GM19238 (cell line): ENCODE results near the gene ATP6V1B1.
A peak's percentile ranks its signal among the peaks of the same experiment; 100 is the strongest.

Experiments
- DNase-seq: peaks from one replicate; pipeline ENCODE4 v3.0.0; 2011; ENCODE audit warnings: low spot score; ENCODE audit not compliant: insufficient read length

ATP6V1B1 gene

DNA sequence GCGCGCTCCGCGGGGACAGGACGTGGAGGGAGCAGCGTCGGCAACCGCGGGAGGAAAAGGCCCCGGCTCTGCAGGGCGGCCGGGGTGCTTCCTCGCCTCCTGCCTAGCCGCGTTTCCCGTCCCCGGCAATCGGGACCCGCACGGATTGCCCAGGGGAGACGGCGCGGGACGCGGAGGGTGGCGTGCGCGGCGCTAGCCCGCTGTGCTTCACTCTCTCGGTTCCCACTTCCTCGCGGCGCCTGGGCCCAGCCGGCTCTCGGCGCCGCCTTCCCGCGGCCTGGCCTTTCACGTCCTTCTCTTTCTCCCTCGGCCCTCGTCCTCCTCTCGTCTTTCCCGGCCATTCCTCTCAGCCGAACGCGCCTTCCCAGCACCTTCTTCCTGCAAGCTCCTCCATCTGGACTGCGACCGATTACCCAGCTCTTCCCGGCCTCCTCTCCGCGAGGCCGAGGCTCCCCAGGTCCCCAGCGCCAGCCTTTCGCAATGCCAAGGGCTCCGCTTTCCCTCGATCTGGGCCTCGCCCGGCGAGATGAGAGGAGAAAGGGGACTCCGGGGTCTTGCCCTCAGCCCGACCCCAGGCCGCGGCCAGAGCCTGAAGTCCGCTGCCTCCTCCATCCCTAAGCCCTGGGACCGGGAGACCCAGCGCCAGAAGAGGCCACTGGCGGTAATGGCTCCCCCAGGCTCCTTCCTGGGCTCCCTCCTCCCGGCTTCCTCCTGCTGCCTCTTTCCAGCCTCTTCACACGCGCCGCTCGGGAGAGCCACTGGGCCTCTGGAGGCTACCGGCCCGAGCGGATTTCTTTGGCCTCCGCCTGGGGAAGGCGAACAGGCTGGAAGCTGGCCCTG, 34.3 kb upstream of the ATP6V1B1 start:
- DNase-seq: no peak

DNA sequence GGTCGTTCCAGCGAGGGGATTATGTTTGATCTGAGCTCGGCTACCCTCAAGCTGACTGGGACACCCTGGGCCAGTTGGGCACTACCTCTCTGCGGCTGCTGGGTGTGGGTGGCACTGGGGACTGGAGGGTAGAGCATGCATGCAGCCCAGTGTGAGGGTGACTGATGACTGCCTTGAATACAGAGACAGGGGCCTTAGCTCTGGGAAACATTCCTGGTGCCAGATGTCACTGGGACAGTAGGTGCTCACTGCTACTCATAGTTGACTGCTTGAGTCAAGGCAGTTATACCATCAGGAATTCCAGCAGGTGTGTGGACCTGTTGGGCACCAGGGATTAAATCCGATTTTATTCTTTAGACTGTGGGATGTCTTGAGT, 33.6 kb upstream of the ATP6V1B1 start:
- DNase-seq: no peak

DNA sequence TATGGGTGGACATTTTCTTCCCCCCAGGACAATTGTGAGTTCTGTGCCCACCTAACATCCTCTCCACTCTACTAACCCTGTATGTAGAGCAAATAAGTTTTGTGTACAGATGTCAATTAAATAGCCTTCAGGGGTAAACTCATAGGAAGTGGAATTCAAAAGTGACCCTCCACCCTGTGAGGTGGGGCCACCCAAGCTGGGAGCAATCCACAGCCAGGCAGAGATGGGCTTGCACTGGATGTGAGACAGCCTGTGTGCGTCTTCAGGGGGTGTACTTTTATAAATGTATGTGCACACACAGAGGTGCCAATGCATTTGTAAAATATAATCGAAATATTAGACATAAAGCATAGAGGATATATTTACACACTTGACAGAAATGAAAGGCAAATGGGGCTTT, 33.1 kb upstream of the ATP6V1B1 start:
- no peak for DNase-seq

DNA sequence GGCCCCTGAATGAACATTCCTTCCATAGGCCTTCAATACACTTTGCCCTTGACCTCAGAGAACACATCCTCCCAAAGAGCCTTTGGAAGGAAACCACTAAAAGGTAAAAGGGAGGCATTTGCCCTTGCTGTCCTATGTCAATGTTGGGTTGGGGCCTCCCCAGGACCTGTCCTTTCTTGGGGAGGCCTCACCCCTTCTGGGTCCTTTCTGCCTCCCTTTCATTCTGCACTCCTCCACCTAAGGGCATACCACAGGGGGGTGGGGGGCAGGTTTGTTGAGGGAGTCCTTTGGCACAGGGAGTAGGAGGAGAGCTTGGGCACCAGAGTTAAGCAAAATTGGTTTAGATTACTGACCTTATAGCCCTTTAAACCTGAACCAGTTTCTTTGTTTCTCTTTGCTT, 32.5 kb upstream of the ATP6V1B1 start:
- no peak for DNase-seq

DNA sequence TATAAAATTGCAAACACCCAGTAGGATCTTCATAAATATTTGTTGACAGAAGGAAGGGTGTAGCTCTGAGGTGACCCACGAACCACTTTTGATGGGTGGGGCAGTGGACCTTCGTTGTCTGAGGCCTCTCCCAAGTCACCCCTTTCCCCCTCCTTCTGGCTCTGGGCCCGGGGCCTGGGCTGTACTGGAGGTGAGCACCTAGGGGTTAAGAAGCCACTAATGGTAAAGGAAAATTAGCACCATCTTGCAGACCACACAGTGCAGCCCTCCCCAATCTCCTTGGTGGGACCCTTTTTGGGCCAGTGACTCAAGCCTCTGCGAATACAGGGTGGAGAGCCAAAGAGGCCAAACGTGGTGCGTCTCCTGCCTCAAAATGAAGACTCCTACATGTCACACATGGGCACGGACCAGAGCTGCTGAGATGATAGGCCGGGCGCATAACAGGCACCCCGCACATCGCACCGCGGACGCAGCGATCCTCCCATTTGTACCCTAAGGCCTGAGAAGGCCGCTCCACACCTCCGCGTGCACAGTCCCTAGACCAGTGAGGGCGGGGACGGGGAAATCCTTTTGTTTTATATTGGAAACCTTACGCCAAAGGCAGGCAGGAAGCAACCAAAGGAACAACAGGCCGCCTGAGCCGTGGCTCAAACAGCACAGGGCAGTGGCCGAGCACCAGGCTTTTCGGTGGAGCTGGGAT, 31.9 kb upstream of the ATP6V1B1 start:
- DNase-seq: no peak

DNA sequence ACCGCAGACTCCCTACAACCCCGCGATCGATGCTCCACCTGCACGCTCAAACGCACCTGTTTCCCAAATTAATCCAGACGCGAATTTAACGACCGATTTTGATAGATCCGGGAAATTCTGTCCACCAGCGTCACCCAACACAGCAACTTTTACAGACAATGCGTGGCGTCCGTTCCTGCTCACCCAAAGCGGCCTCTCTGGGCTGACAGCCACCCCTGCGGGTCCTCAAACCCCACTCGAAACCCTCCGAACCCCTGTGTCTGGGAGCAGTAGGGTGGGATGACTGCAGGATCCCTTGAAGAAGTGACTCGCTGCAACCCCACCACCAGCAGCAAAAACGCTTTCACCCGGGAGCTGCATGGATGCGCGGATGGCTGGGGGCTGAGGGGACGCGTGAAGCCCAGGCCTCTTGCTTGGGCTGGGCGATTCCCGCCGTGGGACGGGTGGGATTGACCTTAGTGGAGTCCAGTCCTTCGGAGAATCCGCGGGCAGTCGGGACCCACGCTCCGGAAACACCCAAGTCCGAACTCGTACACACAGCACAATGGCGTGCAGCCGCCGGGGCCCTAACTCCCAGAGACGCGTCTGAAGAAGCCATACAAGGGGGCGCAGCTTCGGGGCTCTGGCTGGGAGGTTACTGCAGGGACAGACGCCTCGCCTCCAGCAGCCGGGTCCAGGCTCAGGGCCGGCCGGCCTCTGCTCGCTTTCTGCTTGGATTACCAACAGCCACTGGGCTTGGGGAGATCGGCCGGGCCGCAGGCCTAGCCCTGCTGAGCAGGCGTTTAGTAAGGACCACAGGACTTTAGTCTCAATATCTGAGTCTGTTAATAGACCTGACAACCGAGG, 31.1 kb upstream of the ATP6V1B1 start:
- DNase-seq: no peak

DNA sequence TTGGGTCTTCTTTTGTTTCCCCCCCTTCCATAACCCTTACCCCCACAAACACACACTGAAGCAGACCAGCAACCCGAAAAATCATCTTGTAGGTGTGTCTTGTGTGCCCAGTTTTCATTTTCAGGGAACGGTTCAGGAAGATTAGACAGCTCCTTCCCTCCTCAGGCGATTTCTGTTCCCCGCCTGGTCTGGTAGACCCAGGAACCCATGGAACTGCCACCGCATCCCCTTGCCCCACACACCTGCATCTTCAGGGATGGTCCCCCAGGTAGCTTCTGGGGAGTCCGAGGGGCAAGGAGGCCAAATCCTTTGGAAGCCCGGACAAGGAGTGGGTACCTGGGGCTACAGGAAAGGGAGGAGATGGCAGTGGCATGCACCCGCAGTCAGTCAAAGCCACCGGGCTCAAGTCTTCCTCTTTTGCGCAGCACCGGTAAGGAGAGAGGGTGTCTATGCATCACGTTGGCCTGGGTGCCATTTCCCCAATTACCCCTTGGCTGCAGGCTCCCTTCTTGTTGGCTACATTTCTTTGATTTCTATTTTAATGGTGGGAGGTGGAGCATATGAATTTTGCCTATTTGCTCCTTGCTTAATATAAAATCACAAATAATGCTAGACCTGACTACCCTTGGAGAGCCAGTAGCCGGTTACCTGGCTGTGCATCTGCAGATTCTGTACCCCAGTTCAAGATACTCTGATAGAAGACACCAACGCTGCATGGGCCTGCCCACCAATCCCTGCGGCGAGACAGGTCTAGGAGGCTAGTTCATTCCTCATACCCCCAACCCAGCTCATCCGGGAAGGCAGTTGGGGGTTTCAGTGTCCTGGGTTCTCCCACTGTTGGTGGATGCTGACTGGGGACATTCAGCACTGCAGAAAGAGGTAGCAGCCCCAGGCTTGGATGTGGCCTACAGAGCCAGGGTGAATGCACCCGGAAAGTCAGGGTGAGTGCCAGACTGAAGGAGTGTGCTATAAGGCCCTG, 30.0 kb upstream of the ATP6V1B1 start:
- no peak for DNase-seq

DNA sequence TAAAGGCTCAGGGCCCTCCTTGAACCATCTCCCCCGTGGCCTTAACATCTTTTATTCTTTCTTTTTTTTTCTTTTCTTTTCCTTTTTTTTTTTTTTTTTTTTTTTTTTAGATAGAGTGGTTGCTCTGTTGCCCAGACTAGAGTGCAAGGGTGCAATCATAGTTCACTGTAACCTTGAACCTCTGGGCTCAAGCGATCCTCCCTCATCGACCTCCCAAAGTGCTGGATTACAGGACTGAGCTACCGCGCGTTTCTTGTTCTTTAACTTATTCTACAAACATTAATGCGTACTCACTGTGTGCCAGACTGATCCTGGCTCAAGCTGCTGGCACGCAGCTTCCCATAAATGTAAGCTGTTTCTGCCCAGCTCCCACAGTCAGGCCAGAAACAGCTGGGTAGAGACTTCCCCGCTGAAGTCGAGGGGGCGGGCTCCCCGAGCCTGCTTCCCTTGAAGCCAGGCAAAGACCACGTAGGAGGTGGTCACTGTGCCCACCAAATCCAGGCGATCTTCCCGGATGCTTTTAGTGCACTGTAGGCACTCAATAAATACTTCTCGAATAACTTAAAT, 29.2 kb upstream of the ATP6V1B1 start:
- DNase-seq: no peak

DNA sequence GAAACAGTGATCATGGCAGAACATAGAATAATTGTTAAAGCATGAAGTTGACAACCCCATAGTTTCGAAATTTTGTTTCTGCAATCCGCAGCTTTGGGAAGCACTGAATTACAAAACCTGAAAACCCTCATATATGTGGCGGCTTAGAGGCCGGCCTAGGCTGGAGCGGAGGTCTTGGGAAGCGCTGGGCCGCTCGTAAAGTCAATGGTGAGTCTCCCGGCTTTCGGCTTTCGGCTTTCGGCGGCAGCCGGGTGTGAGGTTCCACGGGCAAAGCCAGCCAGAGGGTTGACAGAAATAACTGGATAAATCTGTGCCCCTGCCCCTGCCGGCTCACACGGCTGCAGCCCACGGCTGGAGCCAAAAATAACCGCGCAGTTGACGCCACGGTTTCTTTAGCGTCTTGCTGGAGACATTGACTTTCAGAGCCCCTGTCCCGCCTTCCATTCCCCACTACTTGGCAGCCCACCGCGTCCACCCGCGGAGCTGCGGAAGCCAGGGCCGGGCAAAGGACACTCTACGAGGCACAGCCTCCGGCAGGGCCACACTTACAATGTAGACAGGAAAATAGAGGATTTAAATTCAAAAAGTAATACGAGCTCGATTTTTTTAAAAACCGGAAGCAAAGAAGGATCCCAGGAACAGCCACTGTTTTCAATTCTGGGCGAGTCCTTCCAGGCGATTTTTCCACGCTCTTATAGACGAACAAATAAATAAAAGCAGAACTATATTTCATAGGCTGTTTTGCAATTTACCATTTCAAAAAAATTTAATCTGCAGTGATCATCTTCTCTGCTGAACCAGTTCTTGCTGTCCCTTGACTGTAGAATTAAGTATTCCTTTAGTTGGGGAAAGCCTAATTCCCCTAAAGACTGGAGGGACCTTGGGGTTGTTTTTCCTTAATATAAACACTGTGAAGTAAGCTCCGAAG, 28.3 kb upstream of the ATP6V1B1 start:
- DNase-seq: no peak

DNA sequence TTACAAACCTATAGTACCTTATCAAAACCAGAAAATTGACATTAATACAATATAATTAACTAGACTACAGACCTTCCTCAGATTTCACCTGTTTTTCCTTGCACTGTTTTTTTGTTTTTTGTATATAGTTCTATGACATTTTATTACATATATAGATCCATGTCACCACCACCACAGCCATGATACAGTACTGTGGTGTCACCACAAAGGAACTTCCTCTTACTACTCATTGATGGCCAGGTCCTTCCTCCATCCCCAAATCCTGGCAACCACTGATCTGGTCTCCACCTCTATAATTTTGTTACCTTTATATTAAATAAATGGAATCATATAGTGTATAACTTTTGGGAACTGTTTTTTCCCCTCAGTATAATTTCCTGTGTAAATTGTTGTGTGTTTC, 19.4 kb upstream of the ATP6V1B1 start:
- no peak for DNase-seq

DNA sequence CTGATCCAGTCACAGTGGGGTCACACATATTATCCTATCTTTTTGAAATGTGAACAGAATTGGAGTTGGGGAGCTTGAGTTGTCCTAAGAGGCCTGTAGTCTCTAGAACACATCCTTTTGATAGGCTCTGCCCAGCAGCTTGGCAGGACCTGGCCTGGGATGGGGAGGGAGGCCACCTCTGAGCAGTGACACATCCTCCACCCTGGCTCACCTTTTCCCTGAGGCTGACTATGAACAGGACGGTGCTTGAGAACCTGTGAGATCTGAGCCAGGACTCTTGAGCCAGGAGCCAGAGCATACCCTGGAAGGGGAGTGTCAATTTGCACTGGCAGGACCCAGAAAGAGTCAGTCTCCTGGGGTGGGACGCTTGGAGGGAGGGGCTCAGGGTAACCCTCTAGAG, 17.7 kb upstream of the ATP6V1B1 start:
- DNase-seq: no peak

DNA sequence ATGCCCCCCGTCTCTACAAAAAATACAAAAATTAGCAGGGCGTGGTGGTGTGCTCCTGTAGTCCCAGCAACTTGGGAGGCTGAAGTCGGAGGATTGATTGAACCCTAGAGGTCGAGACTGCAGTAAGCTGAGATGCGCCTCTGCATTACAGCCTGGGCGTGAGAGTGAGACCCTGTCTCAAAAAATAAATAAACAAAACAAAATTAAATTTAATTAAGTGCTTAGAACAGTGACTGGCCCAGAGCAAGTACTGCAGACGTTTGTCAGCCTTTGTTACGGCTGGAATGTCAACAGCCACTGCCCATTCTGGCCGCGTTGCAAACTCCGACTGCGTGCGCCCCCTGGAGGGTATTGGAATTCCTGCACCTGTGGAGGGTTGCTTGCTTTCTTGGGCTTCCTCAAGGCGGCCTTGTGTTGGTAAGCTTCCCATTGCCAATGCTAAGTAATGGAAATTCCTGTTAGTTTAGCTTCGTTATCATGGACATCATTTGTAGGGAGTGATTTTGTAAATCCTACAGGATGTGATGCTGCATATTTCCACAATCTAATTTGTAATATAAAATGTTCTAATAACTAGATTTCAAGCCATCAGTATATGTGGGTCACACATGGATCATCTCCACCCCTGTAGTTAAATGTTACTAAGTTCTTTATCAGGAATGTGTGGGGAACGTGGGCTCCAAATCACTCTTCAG, 15.9 kb upstream of the ATP6V1B1 start:
- DNase-seq: peak; percentile 47

DNA sequence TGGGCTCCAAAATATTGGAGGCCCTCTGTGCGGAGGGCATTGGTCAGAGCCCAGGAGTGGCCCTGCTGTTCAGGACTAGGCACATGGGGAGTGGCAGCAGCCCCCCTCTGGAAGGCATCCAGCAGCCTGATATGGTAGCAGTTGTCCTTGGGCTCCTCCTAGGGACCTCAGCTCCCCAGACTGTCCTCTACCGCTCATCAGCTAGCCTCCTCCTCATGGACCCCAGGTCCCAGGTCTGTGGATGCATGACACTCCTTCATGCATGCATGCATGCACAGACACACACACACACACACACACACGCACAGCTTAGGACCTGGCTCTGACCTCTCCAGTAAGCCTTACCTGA, 15.4 kb upstream of the ATP6V1B1 start:
- no peak for DNase-seq

DNA sequence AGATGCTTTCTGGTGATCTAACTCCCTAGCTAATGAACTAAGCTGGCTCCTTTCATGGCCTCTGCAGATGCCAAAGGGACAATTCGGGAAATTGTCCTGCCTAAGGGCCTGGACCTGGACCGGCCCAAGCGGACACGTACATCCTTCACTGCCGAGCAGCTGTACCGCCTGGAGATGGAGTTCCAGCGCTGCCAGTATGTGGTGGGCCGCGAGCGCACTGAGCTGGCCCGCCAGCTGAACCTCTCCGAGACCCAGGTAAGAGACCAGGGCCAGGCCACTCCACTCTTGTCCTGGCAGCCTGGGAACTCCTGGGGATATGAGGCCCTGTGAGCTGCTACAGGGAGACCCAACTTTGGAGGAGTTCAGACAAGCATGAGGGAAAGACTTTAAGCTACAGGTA, 14.7 kb upstream of the ATP6V1B1 start:
- no peak for DNase-seq

DNA sequence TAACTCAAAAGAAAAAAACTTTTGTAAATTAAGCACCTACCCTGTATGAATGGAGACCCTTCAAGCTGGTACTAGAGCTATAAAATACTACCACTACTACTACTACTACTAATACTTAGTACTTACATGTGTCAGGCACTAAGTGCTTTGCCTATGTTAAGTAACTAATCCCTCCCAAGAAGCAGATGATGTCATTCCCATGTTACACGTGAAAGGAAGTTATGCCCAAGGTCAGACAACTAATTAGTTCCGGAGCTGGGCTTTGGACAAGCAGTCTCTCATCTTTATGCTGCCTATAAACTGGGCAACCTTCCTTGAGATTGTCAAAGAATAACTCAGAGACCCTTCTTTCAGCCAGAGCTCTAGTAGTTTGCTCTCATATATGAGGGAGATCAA, 13.9 kb upstream of the ATP6V1B1 start:
- no peak for DNase-seq

DNA sequence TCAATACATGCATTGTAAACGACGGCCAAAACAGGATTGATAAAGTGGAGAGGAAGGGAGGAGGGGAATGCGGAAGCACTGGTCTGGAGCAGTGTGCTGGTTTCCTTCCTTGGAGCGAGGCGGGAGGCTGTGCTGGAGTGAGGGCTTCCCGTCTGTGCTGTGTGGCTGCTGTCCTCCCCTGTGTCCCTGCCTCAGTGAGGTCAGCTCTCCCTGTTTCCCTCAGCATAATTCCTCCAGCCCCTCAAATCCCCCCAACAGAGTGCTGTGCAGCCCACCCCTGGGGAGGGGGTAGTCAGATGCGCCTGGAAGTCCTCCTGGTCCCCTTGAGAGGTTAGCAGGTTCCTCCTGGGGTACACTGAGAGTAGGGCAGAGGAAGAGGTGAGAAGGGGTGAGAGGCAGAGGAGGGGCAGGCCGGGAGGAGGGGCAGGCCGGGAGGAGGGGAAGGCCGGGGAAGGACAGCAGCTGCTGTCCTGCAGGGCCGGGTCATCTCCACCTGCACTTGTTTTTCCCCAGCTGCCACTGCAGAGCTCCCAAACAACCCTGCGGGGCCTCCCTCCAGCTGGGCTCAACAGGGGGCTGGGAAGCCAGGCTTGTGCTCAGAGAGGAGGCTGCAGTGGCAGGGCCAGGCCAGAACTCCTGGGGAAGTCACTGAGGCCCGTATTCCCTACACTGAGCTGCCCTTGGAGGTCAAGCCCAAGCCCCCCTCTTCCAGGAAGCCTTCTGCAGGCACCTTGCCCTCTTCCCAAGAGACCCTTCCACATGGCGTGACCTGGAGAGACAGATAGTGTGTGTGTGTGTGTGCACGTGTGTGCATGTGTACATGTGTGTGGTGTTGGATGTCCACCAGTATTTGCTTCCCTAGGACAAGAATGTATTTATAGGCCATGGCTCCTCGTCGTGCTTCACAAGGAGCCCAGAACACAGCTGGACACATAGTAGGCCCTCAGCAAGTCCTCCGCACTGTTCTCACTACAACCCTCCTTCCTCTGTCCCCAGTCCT, 13.2 kb upstream of the ATP6V1B1 start:
- no peak for DNase-seq

DNA sequence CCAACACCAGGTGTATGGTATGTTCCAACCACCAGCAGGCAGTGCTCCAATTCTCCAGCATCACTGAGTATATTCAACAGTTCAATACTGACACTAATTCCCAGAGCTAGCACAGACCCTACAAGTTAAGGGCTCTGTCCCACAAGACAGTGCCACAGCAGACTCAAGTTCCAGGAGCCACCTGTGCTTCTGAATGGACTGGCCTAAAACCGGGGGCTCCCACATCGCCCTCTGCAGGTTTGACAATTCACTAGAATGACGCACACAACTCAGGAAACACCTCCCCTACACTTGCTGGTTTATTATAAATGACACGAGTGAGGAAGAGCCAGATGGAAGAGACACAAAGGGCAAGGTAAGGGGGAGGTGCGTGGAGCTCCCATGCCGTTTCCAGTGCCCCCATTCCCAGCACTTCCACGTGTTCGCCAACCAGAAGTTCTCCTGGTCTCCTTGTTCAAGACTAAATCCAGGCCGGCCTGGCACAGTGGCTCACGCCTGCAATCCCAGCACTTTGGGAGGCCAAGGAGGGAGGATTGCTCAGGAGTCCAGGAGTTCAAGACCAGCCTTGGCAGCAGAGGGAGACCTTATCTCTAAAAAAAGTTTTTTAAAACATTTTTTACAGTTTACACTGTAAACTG, 12.2 kb upstream of the ATP6V1B1 start:
- no peak for DNase-seq
